Hindlimb muscle (tissue), 1 donor: ENCODE results near the gene MMRN2. TPM values are rescaled to one million over a fixed set of nuclear protein-coding genes. Genes with fewer than 3 reads are reported as not detected.
"Not testable (repeated sequence)": the region's sequence is repeated elsewhere in the genome, so short reads cannot be mapped to it uniquely, and the experiment has no call there.

ENCODE experiments used
- DNase-seq: peaks from one replicate; pipeline ENCODE4 v3.0.0-alpha.2; 2013
- polyA plus RNA-seq: library from polyadenylated mRNA; unstranded; fragments of 120-200 nt; gene quantifications from one replicate; pipeline ENCODE4 v1.2.1, GENCODE V29; 2013; ENCODE audit not compliant: insufficient read length

MMRN2 gene
- polyA plus RNA-seq, 1 donor, result 25.3 TPM

DNA sequence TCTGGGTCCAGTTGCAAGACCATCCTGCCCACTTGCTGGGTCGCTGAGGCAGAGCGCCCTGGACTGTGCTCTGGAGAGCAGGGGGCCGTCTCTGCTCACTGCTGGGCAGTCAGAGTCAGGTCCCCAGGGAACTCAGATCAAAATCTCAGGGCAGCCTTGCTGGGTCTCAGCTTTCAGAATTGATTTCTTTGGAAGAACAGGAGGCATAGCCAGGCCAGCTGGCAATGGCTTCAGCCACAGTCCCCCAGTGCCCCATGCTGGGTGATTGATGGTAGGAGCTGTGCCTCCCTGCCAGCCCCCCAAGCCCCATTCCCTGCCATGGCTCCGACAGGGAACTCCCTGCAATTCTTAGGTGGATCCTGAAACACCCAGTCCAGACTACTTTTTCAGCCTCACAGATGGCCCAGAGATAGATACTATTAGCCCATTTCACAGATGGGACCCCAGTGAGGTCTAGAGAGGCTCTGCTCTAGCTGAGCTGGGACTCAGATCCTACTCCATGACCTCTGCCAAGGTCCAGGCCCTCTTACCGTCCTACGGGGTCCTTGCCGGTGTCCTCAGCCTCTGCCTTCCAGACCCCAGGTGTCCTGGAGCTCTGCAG, 467 bp downstream of the MMRN2 start:
- no peak for DNase-seq

DNA sequence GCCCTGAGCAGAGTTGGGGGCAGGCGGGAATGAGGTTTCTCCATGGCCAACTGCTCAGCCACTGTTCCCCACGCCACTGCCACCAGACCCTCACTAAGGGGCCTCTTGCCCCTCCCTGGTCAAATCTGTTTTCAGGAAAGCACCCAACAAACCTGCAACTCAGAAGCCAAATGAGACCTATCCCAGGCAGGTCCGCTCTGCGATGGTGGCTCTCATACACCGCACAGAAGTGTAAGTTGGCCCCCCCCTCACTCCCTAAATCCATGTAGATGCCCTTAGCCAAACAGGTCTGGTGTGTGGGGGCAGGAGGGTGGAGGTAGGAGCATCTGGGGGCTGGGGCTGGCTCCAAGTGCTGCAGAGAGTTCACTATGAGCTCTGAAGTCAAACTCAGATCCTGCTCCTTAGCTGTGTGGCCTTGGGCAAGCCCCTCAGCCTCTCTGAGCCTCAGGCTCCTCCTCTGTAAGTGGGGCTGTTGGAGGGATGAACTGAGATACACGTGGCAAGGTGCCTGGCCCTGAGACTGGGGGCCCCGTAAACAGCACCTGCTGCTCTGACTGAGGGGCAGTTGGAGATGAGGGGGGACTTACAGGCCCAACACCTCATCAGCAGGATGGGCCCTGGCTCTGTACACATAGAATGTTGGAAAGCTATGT, 1.1 kb downstream of the MMRN2 start:
- no peak for DNase-seq

DNA sequence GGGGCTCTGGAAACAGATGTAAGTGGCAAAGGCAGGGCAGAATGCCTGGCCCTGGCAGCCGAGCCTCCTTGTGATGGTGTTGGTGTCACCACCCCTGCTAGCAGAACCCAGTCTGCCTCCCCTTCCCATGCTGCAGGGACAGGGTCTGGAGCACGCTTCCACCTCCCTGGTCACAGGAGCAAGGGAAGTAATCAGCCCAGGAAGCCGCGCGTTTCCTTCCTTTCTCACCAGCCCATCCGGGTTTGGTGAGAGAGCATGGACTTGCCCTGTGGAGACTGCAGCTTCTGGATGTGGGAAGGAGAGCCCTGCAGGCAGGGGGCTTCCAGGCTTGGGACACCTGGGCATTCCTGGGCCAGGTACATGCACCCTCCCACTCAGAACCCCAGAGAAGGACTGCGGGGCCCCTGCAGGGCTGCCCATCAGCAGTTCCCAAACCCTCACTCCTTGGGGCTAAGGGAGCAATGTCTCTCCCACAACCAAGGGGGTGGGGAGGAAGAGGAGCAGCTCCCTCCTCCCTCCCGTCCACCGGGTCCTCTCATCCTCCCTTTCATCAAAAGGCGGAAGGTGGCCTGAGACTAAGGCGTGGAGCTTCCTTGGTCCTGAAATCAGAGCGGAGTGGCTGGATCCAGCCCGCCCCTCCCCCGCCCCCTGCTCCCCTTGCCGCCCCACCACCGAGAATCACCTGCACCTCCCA, 1.8 kb downstream of the MMRN2 start:
- no peak for DNase-seq

DNA sequence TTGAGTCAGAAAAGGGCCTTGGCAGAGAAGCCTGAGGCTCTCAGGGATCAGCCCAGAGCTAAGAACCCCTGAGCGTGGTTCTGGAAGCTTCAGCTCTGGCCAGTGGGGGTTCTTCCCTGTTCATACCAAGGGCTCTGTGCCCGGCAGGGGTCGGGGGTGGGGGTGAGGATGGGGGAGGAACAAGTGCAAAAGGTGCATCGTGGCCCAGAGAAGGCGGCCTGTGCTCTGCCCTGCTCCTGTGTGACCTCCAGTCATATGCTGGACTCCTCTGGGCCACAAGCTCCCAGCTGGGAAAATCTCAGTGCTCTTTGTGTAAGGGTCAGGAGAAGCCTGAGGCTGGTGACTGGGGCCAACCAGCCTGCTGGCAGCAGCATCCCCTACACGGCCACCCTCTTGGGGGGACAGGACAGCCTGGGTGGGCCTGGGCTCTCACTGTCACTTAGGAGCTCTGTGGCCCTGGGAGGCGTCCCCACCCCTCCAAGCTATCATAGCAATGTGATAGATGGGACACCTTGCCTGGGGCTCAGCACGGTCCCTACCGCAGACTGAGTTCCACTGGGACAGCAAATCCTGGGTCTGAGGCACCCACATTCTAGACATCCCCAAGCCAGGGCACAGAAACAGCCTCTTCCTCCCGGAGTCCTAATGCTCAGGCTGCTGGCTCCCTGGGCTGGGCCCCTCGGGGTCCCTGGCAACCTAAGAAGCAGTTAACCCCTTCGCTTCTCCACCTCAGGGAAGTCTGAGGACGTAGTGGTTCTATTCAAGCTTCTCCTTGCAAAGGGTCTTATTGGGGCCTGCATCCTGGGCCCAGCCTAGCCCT, 2.5 kb downstream of the MMRN2 start:
- no peak for DNase-seq

DNA sequence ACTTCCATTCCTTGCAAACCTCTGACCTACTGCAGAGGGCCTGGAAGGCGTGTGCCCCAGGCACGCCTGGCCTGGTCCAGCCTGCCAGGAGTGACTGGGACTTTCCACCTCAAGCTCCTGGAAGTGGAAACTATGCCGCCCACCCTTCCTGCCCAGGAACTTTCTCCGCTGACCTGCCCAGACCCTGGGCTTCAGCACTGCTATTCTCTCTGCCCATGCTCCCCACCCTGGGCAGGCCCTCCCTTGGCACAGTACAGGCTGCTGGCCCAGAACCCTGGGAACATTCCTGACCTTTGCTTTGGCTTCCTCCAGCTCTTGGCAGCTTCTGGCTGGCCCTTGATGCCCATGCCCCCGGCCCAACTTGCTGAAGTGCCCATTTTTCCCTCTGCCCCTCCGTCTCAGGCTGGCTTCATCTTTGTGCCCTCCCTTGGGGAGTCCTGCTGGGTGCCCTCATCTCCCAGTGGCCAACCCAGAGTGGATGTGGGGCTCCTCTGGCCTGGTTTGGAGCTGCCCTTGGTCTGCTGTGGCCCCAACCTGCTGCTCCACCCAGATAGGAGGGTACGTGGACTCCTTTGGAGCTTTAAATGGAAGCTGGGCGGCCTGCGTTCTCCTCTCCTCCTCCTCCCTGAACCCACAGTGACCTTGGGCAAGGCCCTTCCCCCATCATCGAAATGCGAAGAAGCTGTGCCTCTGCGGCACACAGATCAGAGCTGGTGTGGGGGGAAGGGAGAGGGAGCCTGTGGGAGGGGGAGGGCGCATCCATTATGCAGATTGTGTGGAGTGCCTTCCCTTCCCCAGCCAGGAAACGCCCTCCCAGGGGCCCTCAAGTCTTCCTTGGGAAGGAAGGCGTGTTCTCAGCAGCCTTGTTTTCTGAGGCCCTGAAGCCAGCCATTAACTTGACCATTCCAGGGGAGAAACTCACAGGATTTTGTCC, 3.4 kb downstream of the MMRN2 start:
- DNase-seq, result peak; percentile 71

DNA sequence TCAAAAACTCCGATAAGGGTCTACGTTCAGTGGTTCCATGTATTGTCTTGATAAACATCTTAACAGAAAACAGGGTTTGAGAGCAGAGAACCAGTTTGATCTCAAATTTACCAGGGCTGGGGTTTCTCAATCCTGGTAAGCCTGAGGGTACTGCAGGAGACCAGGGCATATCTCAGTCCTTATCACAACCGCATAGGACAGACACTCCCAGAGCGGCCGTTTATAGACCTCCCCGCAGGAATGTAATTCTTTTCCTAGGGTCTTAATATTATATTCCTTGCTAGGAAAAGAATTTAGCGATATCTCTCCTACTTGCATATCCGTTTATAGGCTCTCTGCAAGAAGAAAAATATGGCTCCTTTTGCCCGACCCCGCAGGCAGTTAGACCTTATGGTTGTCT, 4.7 kb downstream of the MMRN2 start:
- DNase-seq, result not testable (repeated sequence)

DNA sequence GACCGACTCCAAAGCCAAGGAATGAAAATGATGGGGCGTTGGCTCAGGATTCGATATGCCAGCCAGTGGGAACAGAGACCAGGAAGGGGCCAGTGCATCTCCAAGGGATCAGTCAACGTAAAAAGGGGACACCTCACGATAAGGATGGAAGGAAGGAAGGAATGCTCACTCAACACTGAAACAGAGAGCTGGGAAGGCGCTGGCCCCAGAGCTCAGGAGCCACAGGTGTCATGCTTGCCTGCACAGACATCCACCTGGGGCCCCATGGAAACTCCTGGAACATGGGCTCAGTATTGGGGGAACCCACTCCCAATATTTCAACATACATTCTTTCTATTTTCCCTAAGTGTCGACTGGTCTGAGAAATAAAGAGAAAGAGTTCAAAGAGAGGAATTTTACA, 5.3 kb downstream of the MMRN2 start:
- no peak for DNase-seq

DNA sequence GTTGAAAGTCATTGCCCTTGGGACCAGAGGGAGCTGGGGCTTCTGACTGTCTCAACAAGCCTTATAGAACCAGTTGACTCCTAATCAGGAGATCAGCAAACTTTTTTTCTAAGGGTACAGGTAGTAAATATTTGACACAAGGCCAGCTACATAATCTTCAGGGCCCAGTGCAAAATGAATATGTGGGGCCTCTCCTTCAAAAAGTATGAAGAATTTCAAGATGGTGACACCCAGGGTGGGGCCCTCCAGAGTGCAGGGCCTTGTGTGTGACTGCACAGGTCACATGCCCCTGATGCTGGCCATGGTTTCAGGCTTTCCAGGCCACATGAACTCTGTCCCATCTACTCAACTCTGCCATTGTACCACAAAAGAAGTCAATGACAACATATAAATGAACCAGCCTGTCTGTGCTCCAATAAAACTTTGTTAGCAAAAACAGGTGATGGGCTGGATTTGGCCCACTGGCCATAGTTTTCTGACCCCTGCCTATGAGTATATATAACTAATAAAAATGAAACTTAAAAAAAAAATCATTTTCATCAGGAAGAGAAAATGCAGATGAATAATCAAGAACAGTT, 6.1 kb downstream of the MMRN2 start:
- no peak for DNase-seq

DNA sequence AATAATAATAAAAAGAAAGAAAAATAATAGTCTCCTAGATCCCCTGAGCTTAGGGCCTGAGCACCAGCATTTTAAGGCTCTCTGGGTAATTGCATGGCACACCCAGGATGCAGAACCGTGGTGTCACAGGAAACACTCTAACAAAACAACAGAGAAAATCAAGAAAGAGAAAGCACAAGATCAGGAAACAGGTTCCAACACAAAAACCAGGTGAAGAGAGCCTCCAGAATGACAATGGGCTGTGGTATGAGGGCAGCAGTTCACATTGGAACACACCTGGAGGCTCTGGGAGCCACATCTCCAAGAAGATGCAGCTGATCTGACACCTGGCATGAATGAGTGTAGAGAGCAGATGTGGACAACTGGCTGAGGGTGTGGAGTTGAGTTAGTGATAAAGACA, 7.1 kb downstream of the MMRN2 start:
- no peak for DNase-seq

DNA sequence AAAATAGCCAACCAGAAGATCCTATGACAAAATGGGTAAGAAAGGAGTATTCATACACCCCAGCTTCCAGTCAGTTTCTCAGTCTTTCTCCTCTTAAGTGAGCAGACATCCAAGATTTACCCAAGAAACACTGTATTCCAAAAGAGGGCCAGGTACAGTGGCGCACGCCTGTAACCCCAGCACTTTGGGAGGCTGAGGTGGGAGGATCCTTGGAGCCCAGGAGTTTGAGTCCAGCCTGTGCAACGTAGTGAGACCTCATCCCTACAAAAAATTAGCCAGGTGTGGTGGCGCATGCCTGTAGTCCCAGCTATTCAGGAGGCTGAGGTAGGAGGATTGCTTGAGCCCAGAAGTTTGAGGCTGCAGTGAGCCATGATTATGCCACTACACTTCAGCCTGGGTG, 9.6 kb downstream of the MMRN2 start:
- not testable (repeated sequence) for DNase-seq

DNA sequence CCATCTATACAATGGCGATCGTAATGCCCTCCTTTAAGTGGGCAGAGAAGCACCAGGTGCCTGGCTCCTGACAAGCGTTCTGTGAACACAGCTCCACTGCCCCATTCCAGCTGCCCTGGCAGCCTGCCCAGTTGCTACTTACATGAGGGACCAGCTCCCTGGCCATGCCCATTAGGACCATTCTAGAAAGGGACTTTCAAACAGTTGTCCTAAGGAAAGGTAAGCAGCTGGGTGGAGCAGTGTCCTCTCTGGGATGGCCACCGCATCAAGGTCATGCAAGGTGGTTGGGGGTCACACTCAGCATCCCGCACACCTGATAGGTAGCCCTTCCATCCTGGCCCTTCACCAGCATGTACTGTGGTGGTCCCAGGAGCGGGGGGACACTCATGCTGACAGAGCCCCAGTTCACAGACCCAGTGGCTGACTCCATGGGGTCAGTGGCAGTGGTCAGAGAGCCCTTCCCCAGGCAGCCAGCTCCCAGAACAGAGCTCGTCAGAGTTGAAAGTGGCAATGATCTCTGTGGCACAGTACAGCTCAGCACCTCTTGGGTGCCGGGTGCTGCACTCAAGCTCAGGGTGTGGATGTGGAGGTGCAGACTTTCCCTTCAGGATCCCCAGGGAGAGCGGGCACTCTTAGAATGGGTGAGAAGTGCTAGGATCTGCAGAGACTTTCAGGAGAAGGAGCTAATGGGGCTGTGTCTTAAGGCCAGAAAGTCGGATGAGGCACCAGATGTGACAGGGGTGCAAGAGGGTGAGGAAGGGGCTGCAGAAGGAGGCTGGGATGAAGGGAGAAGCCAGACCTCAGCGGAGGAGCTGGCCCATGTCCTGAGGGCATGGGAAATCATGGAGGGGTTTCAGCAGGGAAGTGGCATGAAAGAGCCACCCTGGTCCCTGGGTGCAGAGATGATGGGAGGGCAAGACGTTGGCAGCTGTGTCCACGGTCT, 10.9 kb downstream of the MMRN2 start:
- DNase-seq, result no peak

DNA sequence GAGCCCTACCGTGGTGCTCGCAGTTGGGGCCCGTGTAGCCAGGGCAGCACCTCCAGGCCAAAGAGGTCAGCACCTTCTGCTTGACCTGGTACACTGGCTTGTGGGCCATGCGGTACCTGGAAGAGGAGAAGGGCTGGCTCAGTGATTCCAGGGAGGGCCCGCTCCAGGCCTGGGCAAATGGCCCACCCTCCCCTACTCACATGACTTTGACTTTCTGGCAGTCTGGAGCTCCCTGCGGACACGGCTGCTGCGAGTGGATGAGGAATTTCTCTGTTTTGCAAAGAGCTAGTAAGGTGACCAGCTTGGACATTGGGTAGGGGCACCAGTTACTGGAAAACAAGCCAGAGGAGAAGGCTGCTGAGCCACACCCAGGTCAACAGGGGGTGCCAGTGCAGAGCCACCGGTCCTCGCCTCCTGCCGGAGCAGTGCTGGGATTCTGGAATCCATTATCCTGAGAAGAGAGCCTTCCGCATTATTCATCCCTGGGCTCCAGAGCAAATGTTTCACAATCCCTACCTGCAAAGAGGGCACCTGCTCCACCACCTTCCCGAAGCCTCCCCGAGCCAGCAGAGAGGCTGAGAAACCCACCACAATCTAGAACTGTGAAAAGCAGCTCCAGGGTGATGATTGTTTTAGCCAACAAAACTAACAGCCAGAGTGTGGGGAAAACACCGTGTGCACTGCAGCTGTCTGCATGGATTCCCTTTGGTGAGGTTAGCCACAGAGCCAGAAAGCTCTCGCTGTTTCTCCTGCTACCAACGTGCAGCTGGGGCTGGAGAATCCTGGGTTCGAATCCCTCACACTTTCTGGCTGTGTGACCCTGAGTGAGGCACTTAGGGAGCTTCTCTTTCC, 11.8 kb downstream of the MMRN2 start:
- DNase-seq, result no peak

DNA sequence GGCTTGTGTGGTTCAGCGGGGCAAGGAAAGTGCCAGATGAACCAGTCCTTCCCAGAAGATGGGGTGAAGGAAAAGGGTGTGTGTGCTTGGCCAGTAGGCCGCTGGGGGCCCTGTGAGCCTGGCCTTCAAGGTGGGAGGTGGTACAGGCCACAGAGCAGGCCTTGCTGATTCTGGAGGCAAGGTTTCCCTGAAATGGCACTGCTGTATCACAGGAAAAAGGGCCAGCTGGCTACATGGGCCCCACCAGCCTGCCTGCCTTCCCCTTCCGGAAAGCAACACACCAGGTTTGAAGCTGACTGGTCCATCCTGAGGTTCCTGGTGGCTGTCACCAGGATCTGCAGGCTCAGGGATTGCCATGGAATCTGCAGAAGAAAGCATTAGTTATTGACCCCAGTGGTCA, 12.5 kb downstream of the MMRN2 start:
- no peak for DNase-seq

DNA sequence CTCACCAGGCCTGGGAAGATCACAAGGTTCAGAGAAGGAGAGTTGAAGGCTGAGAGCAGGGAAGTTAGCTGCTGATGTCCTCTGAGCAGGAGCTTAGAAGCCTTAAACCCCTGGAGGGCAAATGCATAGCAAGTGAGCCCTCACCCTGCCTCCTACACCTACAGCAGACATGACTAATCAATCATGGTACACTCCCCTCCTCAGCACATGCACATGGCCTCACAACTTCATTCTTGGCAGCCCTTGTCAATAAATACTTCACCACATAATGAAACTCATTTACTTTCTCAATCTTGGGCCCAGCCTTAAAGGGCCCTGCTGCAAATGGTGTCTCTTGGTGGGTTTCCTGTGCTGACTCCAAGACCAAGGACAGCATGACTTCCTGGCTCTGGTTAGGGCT, 12.9 kb downstream of the MMRN2 start:
- no peak for DNase-seq

DNA sequence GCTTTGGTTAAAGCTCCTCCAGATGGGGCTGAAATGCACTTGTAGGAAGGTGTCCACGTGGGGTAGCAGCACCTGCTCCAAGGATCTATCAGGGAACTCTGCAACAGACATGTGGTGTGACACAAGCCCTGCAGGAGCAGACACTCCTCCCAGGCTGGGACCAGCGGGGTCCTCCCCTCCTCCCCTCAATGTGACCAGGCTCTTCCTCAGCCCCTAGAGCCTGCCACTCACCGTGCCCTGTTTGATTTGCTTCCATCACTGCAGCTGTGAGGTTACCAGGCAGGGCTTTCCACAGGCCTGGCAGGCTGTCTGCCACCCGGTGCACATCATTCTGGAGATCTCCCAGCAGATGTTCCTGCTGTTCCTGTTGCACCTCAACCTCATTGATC, 13.4 kb downstream of the MMRN2 start:
- DNase-seq, result no peak

DNA sequence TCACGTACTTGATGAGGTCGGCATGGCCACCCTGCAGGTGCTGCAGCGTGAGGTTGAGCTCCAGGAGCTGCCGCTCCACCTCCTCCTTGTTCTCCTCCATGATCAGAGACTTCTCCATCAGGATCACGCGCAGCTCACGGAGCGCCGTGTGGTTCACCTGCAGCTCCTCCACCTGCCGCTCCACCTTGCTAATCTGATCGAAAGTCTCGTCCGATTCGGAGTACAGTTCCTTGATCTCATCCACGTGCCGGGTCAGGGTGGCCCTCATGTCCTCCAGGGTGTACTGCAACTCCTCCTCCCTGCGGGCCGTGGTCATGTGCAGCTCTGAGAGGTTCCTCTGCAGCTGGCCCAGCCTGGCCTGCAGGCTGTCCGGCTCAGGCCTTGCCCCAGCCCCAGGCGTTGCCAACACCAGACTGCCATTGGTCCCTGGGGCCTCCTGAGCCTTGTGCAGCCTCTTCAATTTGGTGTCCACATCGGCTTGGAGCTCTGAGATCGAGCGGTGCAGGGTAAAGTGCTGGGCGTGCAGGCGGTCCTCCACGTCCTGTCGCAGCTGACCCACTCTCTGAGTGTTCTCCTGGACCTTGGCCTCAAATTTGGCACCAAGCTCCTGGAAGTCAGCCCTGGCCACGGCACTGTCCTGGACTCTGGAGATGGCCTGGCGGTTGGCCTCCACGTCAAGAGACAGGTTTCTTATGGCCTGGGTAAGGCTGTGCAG, 13.9 kb downstream of the MMRN2 start:
- no peak for DNase-seq

DNA sequence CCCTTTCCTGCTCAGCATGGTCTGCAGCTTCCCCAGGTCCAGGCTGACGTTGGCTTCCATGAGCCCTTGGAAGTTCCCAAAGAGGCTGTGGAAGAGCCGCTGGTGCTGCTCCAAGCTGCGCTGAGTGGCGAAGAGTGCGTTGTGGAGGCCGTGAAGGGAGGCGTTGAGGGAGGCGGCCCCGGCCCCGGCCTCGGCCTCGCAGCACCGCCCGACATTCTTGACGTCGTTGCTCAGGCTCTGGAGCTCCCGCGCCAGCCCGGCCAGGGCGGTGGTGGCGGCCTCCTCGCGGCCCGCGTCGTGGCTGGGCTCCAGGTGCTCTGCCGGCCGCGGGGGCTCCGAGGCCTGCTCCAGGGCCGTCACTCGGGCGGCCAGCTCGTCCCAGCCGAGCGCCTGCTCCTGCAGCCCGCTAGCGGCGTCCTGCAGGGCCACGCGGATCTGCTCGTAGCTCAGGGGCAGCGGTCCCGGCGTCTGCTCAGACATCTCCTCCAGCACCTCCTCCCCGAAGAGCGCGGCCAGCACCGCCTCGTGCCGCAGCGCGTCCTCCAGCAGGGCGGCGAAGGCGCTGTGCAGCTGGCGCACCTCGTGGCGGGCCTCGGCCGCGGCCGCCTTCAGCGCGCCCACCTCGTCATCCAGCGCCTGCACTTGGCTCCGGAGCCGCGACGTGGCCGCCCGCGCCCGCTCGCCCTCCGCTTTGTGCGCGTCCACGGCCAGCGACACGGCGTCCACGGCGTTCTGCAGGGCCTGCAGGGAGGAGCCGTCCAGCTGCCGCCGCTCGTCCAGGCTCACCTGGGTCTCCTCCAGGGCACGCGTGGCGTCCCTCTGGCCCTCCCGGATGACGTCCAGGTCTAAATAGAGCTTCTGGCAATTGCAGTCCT, 14.7 kb downstream of the MMRN2 start:
- DNase-seq, result no peak

DNA sequence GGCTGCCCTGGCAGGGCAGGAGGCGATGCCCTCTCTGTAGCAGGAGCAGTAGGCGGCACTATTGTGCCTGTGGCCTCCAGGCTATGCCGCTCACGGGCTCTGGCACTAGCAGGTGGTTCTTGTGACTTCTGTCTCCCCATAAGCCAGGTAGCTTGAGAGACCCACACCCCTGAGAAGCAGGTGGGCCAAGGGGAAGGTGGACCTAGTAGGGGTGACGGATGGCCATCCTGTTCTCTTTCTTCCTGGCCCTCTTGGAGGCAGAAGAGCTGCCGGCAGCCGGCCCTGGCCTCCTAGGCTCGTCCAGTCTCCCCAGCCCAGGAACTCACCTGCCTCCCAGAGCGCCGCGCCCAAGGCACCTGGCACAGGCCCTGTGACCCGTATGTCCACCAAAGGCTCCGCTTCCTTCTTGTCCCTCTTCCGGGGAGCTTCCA, 15.4 kb downstream of the MMRN2 start:
- no peak for DNase-seq
